Osteoblast (primary cell): ENCODE data around the gene FEM1B. TPM values are rescaled to one million over a fixed set of nuclear protein-coding genes. Genes with fewer than 3 reads are reported as not detected.
A peak's percentile ranks its signal among the peaks of the same experiment; 100 is the strongest.

Experiments
- DNase-seq: peaks from one replicate; pipeline ENCODE4 v3.0.0; 2011; ENCODE audit warnings: low spot score, mixed read lengths; ENCODE audit not compliant: insufficient read length; ENCODE audit errors: missing footprints
- H2AFZ ChIP-seq: 2 replicates; pipeline ENCODE4 v1.6.0; 2011; ENCODE audit warnings: mild to moderate bottlenecking, low read length
- H3K27ac ChIP-seq: 2 replicates; pipeline ENCODE4 v1.5.1; 2011; ENCODE audit warnings: mild to moderate bottlenecking, low read depth, low read length, moderate library complexity
- H3K27me3 ChIP-seq: 2 replicates; pipeline ENCODE4 v1.6.0; 2012; ENCODE audit warnings: mild to moderate bottlenecking, control low read depth, inconsistent platforms, low read length, moderate library complexity; ENCODE audit not compliant: insufficient read depth
- H3K36me3 ChIP-seq: 2 replicates; pipeline ENCODE4 v1.5.1; 2011; ENCODE audit warnings: mild to moderate bottlenecking, low read length, control low read depth, moderate library complexity; ENCODE audit not compliant: insufficient read depth
- H3K4me1 ChIP-seq: 2 replicates; pipeline ENCODE4 v1.5.1; 2011; ENCODE audit warnings: mild to moderate bottlenecking, low read length, control low read depth, moderate library complexity; ENCODE audit not compliant: insufficient read depth
- H3K4me2 ChIP-seq: 2 replicates; pipeline ENCODE4 v1.6.0; 2011; ENCODE audit warnings: mild to moderate bottlenecking, low read length; ENCODE audit not compliant: insufficient read depth
- H3K4me3 ChIP-seq: fragments of 200-600 bp; sonication (generic); 3 replicates; pipeline ENCODE4 v1.5.1; 2012; ENCODE audit warnings: mild to moderate bottlenecking, low read length, inconsistent platforms; ENCODE audit not compliant: insufficient read depth
- H3K79me2 ChIP-seq: 2 replicates; pipeline ENCODE4 v1.6.0; 2012; ENCODE audit warnings: mild to moderate bottlenecking, low read length, control low read depth, inconsistent platforms; ENCODE audit not compliant: insufficient read depth
- H3K9me3 ChIP-seq: 2 replicates; pipeline ENCODE4 v1.5.1; 2011; ENCODE audit warnings: low read depth, low read length, control low read depth
- H4K20me1 ChIP-seq: 2 replicates; pipeline ENCODE4 v1.6.0; 2012; ENCODE audit warnings: mild to moderate bottlenecking, low read length, control low read depth; ENCODE audit not compliant: insufficient read depth
- total RNA-seq: library from RNA; depleted of rRNA; stranded (reverse); fragments of >200 nt; gene quantifications from 2 replicates; pipeline ENCODE4 v1.2.3, GENCODE V29; 2012
- TF ChIP-seq, protein P1 (sequence below): IDR thresholded peaks from 2 replicates; pipeline ENCODE4 v1.5.1; 2011; ENCODE audit warnings: mild to moderate bottlenecking, low read depth, low read length, moderate library complexity; ENCODE audit errors: extremely low read depth

FEM1B gene
- total RNA-seq, 1 donor, result 35.5 TPM

DNA sequence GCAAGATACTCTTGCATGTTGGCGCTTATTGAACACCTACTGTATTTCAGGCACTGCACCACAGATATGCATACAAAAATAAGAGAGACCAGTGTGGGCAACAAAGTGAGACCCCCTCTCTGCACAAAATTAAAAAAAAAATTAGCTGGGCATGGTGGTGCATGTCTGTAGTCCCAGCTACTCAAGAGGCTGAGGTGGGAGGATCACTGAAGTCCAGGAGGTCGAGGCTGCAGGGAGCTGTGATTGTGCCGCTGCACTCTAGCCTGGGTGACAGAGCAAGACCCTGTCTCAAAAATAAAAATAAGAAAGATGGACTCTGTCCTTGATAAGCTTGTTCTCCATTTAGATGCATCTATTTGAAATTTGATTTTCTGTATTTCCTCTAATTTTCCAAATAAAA, 20.8 kb downstream of the FEM1B start:
- H3K4me1 ChIP-seq, result peaks cover 8% of the 10 kb centered on the region
- H3K4me2 ChIP-seq, result peak overlapping the region; percentile 71
- peaks cover 29% of the 10 kb centered on the region for H3K79me2 ChIP-seq
- H3K27me3 ChIP-seq, result no peaks in the 10 kb centered on the region
- no peaks in the 10 kb centered on the region for H4K20me1 ChIP-seq
- DNase-seq, result no peak
- no peak overlapping the region for H2AFZ ChIP-seq
- no peak overlapping the region for H3K27ac ChIP-seq
- peaks cover 75% of the 10 kb centered on the region for H3K36me3 ChIP-seq
- TF ChIP-seq, protein P1, sequence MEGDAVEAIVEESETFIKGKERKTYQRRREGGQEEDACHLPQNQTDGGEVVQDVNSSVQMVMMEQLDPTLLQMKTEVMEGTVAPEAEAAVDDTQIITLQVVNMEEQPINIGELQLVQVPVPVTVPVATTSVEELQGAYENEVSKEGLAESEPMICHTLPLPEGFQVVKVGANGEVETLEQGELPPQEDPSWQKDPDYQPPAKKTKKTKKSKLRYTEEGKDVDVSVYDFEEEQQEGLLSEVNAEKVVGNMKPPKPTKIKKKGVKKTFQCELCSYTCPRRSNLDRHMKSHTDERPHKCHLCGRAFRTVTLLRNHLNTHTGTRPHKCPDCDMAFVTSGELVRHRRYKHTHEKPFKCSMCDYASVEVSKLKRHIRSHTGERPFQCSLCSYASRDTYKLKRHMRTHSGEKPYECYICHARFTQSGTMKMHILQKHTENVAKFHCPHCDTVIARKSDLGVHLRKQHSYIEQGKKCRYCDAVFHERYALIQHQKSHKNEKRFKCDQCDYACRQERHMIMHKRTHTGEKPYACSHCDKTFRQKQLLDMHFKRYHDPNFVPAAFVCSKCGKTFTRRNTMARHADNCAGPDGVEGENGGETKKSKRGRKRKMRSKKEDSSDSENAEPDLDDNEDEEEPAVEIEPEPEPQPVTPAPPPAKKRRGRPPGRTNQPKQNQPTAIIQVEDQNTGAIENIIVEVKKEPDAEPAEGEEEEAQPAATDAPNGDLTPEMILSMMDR, result no peak
- H3K4me3 ChIP-seq, result no peak overlapping the region
- no peaks in the 10 kb centered on the region for H3K9me3 ChIP-seq

DNA sequence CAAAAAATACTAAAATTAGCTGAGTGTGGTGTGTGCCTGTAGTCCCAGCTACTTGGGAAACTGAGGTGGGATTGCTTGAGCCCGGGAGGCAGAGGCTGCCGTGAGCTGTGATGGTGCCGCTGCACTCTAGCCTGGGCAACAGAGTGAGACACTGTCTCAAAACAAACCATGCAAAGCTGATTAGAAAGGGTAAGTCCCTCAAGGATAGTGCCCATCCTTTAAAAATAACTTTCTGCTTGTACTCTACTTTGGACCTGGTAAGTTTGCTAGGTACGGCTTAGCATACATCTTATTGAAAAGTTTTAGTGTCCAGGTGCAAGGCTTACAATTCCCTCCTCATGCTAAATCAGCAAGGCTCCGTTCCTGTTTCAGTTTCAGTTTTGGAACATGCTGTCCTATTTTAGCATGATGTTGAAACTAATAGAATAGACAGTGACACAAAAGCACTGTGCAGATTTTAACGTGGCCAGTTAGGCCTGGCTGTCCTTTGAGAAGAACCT, 21.4 kb downstream of the FEM1B start:
- Histone ChIP-seq H3K9me3 (no peaks in the 10 kb centered on the region), H3K4me3 (no peak overlapping the region), H2AFZ (no peak overlapping the region), H3K4me2 (peak overlapping the region; percentile 71), H3K27me3 (no peaks in the 10 kb centered on the region), H3K79me2 (peaks cover 23% of the 10 kb centered on the region), H4K20me1 (peaks cover 1% of the 10 kb centered on the region), H3K36me3 (peaks cover 75% of the 10 kb centered on the region), H3K4me1 (peaks cover 8% of the 10 kb centered on the region), H3K27ac (peak overlapping the region; percentile 21)
- peak; percentile 50 for DNase-seq
- TF ChIP-seq, protein P1, result no peak

DNA sequence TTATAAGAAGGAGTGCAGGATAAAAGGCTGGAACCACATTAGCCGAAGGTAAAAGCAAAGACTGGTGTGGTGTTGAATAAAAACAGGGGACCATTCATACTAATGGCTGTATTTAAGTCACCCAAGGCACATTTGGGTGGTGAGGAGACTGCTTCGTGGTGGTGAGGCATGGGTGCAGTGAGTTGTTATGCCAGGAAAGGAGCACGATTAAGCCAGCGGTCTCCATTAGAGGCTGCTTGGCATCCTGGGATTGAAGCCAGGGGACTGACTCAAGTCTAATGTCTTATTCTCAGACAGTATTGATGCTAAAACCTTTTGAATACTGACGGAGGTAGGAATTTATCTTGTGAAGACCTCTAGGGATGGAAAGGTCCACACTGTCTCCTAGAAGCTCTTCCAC, 21.9 kb downstream of the FEM1B start:
- H3K9me3 ChIP-seq, result no peaks in the 10 kb centered on the region
- H3K27me3 ChIP-seq, result no peaks in the 10 kb centered on the region
- peaks cover 2% of the 10 kb centered on the region for H4K20me1 ChIP-seq
- TF ChIP-seq, protein P1, result no peak
- peaks cover 8% of the 10 kb centered on the region for H3K4me1 ChIP-seq
- peak overlapping the region; percentile 21 for H3K27ac ChIP-seq
- no peak overlapping the region for H2AFZ ChIP-seq
- DNase-seq, result no peak
- peaks cover 79% of the 10 kb centered on the region for H3K36me3 ChIP-seq
- H3K4me3 ChIP-seq, result no peak overlapping the region
- peaks cover 18% of the 10 kb centered on the region for H3K79me2 ChIP-seq
- peak overlapping the region; percentile 71 for H3K4me2 ChIP-seq

DNA sequence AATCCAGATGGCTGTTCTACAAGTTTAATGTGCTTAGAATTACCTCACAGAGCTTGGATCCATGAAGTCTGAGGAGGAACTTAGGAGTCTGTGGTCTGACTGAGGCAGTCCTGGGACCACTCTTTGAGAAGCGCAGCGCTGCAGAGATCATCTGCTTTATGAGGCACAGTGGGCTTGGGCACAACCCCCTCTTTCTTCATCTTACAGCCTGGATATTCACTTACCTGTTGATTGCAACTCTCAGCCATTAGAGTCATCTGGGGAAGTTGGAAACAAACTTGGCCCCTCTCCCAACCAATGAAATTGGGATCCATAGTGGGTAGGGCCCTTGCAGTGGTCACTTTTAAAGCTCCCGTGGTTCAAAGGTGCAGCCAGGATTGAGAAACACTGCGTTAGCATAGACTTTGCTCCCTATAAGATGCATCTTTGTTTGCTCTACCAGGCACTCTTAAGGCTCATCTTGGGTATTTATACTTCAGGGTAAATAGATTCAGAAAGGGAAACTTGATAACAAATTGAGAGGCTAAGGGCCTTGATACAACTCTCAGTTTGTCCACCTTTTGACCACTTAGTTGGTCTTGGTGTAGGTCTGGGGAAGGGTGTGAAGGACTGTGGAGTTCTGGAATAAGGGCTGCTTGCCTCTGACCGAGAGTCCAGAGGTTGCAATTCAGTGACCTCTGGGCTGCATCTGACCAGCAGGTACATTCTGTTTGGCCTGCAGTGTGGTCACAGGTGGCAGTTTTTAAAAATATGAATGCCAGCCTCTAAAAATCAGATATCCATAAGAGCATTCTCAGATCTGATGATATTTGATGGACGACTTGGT, 22.8 kb downstream of the FEM1B start:
- TF ChIP-seq, protein P1, result no peak
- Histone ChIP-seq H3K36me3 (peaks cover 82% of the 10 kb centered on the region), H3K27ac (no peak overlapping the region), H3K4me2 (no peak overlapping the region), H2AFZ (no peak overlapping the region), H4K20me1 (peaks cover 5% of the 10 kb centered on the region), H3K4me3 (no peak overlapping the region), H3K9me3 (no peaks in the 10 kb centered on the region), H3K4me1 (peaks cover 8% of the 10 kb centered on the region), H3K27me3 (no peaks in the 10 kb centered on the region), H3K79me2 (peaks cover 9% of the 10 kb centered on the region)
- no peak for DNase-seq
